PC-3 (cell line): ENCODE data around the gene FBXW5. TPM values are rescaled to one million over a fixed set of nuclear protein-coding genes. Genes with fewer than 3 reads are reported as not detected.
A peak's percentile ranks its signal among the peaks of the same experiment; 100 is the strongest.

Source experiments
- ATAC-seq: fragments of 200-7000 bp; cut with Tn5 transposase; 2 replicates; pipeline ENCODE4 v1.9.1; 2020; ENCODE audit warnings: mild to moderate bottlenecking, moderate library complexity
- BruUV-seq: library from RNA; stranded (reverse); fragments of 400-500 nt; replicated peaks from 2 replicates; lab custom pipeline; 2021; lab: Mats Ljungman, UMichigan
- CTCF ChIA-PET: fragments of 300-600 bp; sonication (Branson Sonifier 250); formaldehyde crosslinking; loops from one replicate; lab custom pipeline; 2022; ENCODE audit warnings: antibody characterized with exemption; lab: Charles Lee
- POLR2A ChIA-PET: fragments of 300-600 bp; sonication (Branson Sonifier 250); formaldehyde crosslinking; loops from one replicate; lab custom pipeline; 2022; ENCODE audit warnings: antibody characterized with exemption; ENCODE audit not compliant: unreplicated experiment; lab: Charles Lee
- DNase-seq: peaks from one replicate; pipeline ENCODE4 v3.0.0-alpha.2; 2015
- H2AFZ ChIP-seq: fragments of 300-600 bp; sonication (generic); 2 replicates; pipeline ENCODE4 v1.6.0; 2016; ENCODE audit warnings: antibody characterized with exemption, low read length
- H3F3A ChIP-seq: fragments of 300-600 bp; sonication (generic); one replicate; pipeline ENCODE4 v1.6.0; 2017; ENCODE audit warnings: antibody characterized with exemption, low read length, control low read depth, mild to moderate bottlenecking; ENCODE audit not compliant: unreplicated experiment
- H3K27ac ChIP-seq: fragments of 300-600 bp; sonication (generic); 2 replicates; pipeline ENCODE4 v1.5.1; 2016; ENCODE audit warnings: mild to moderate bottlenecking, low read length
- H3K27me3 ChIP-seq: fragments of 300-600 bp; sonication (generic); 2 replicates; pipeline ENCODE4 v1.6.1; 2016; ENCODE audit warnings: low read length, mixed read lengths
- H3K36me3 ChIP-seq: fragments of 300-600 bp; sonication (generic); 2 replicates; pipeline ENCODE4 v1.6.1; 2016; ENCODE audit warnings: low read depth, mixed run types, low read length, mixed read lengths
- H3K4me1 ChIP-seq: fragments of 300-600 bp; sonication (generic); 2 replicates; pipeline ENCODE4 v1.5.1; 2016; ENCODE audit warnings: low read length; ENCODE audit not compliant: insufficient read depth
- H3K4me2 ChIP-seq: fragments of 300-600 bp; sonication (generic); 2 replicates; pipeline ENCODE4 v1.6.0; 2016; ENCODE audit warnings: low read length
- H3K4me3 ChIP-seq: fragments of 300-600 bp; sonication (generic); 2 replicates; pipeline ENCODE4 v1.5.1; 2016; ENCODE audit warnings: mild to moderate bottlenecking, low read length, mixed read lengths
- H3K79me2 ChIP-seq: fragments of 300-600 bp; sonication (generic); 2 replicates; pipeline ENCODE4 v1.6.1; 2017; ENCODE audit warnings: low read length, mixed read lengths
- H3K9ac ChIP-seq: fragments of 300-600 bp; sonication (generic); 2 replicates; pipeline ENCODE4 v1.6.0; 2016; ENCODE audit warnings: mild to moderate bottlenecking, low read length
- H3K9me2 ChIP-seq: fragments of 300-600 bp; sonication (generic); replicated peaks from 2 replicates; pipeline ENCODE4 v1.6.1; 2016; ENCODE audit warnings: mixed run types, low read length, mixed read lengths
- H3K9me3 ChIP-seq: fragments of 300-600 bp; sonication (generic); 2 replicates; pipeline ENCODE4 v1.6.1; 2016; ENCODE audit warnings: low read length, mixed read lengths
- H4K20me1 ChIP-seq: fragments of 300-600 bp; sonication (generic); 2 replicates; pipeline ENCODE4 v1.6.1; 2016; ENCODE audit warnings: low read length, mixed read lengths
- EZH2 ChIP-seq: fragments of 300-600 bp; sonication (generic); IDR thresholded peaks from one replicate; pipeline ENCODE4 v1.6.1; 2017; ENCODE audit warnings: antibody characterized with exemption, mild to moderate bottlenecking, low read length; ENCODE audit not compliant: unreplicated experiment
- EZH2phosphoT487 ChIP-seq: fragments of 300-600 bp; sonication (generic); IDR thresholded peaks from 2 replicates; pipeline ENCODE4 v1.6.1; 2018; ENCODE audit warnings: mild to moderate bottlenecking, antibody characterized with exemption, low read length, borderline replicate concordance
- intact Hi-C: fragments of 100-400 bp; cut with micrococcal nuclease; formaldehyde crosslinking; loops from 2 replicates; pipeline ENCODE4 v1.9.0; 2023
- total RNA-seq: library from RNA; depleted of rRNA; stranded (reverse); fragments of >200 nt; gene quantifications from 2 replicates; pipeline ENCODE4 v1.2.3, GENCODE V29; 2014
- TF ChIP-seq, protein P1 (sequence below): fragments of 300-600 bp; sonication (generic); conservative IDR thresholded peaks from 2 replicates; pipeline ENCODE4 v1.5.1; 2017; ENCODE audit warnings: antibody characterized with exemption, low read depth, mild to moderate bottlenecking, low read length

Gene FBXW5
- total RNA-seq, 1 experiment from 2014 or later: 138 TPM

DNA sequence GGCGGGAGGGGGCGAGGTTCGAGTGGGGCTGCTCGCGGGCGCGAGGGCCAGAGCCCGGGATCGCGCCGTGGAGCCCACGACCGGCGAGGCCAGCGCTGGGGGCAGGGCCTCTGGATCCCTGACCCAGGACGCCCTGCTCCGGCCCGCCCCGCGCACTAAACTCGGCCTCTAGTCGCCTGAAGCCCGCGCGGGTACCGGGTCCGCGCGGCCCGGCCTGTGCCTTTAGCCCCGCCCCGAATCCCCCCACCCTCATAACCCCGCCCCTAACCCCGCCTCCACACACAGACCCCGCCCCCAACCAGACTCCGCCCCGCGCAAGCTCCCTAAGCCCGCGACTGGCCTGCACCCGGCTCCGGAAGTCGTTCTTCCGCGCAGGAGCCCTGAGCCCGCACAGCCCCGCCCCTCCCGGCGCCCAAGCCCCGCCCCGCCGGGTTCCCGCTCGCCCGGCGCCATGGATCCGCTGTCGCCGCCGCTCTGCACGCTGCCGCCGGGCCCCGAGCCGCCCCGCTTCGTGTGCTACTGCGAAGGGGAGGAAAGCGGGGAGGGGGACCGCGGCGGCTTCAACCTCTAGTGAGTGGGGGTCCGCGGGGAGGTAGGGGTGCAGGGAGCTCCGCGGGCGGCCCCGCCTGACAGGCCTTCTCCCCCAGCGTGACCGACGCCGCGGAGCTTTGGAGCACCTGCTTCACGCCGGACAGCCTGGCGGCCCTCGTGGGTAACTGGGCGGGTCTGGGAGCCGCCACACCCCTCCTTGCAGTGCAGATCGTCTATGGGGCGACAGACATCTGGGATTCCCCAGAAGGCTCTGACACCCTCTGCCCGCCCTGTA lies 47.7 kb upstream of the FBXW5 start, which contains the start of gene PAXX:
Gene PAXX, plus strand, starts transcription at position 430 of the 826 bp plus-strand sequence. Its CDS starts 22 bp downstream, at position 452.
- H3K9me3 ChIP-seq: no peaks in the 10 kb centered on the region
- no peaks in the 10 kb centered on the region for H3K27me3 ChIP-seq
- no TSS peak for BruUV-seq
- peak within 1 kb of the TSS; percentile 87 for H3K4me2 ChIP-seq
- POLR2A ChIA-PET: interaction anchor here (0.6 kb wide), 5 partner anchors 30 to 490 kb away, joined by 3 to 14 read pairs (median 6); no protein-coding TSS in a partner anchor
- peak; percentile 71 for ATAC-seq
- no peaks in the 10 kb centered on the region; the same call in 1 of the 2 replicates for H3K36me3 ChIP-seq
- H3K9me2 ChIP-seq: no peaks in the 10 kb centered on the region
- peak within 1 kb of the TSS; percentile 89 for H3K4me3 ChIP-seq
- TF ChIP-seq EZH2: no peak
- TF ChIP-seq, protein P1, sequence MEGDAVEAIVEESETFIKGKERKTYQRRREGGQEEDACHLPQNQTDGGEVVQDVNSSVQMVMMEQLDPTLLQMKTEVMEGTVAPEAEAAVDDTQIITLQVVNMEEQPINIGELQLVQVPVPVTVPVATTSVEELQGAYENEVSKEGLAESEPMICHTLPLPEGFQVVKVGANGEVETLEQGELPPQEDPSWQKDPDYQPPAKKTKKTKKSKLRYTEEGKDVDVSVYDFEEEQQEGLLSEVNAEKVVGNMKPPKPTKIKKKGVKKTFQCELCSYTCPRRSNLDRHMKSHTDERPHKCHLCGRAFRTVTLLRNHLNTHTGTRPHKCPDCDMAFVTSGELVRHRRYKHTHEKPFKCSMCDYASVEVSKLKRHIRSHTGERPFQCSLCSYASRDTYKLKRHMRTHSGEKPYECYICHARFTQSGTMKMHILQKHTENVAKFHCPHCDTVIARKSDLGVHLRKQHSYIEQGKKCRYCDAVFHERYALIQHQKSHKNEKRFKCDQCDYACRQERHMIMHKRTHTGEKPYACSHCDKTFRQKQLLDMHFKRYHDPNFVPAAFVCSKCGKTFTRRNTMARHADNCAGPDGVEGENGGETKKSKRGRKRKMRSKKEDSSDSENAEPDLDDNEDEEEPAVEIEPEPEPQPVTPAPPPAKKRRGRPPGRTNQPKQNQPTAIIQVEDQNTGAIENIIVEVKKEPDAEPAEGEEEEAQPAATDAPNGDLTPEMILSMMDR: no peak
- no peak for TF ChIP-seq EZH2phosphoT487
- intact Hi-C loops: loop anchor here (2.0 to 10.0 kb wide), 2 partner anchors 41 to 147 kb away; partner anchors contain the start of genes AJM1 and PHPT1
- H3F3A ChIP-seq: no peaks in the 10 kb centered on the region
- DNase-seq: peak; percentile 82
- H3K9ac ChIP-seq: peak within 1 kb of the TSS; percentile 90
- H4K20me1 ChIP-seq: no peaks in the 10 kb centered on the region
- peaks cover 24% of the 10 kb centered on the region for H3K4me1 ChIP-seq
- H3K27ac ChIP-seq: peak within 1 kb of the TSS; percentile 59
- peak within 1 kb of the TSS; percentile 63 for H2AFZ ChIP-seq
- CTCF ChIA-PET: interaction anchor here (1.4 kb wide), 1 partner anchor 37 kb away, joined by 6 read pairs; no protein-coding TSS in a partner anchor
- H3K79me2 ChIP-seq: peaks cover 16% of the 10 kb centered on the region

DNA sequence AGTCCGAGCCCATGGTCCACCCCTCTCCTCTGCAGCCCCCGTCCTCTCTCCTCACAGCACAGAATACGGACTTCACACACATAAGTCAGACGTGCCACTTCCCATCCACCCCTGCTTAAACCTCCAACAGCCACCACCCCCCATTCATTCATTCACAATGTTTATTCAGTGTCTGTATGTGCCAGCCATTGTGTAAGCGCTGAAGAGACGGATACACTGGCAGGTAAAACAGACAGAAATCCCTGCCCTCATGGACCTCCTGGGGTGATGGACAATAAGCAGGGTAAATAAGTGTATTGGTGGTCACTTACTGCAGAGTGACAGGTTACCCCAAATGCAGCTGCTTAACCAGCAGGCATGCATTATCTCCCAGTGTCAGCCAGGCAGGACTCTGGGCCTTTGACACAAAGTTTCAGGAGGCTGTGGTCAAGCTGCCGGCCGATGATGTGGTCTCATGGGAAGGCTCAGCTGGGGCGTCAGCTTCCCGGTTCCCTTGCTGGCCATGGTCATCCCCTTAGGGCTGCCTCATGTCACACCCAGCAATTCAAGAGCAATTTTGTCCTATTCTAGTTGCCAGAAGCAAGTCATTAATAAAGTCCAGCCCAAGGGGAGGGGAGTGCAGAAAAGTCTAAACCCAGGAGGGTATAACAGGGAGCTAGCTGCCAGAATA lies 45.8 kb upstream of the FBXW5 start:
- H2AFZ ChIP-seq: no peak overlapping the region
- POLR2A ChIA-PET: no interaction called here
- no peak overlapping the region for H3K4me2 ChIP-seq
- intact Hi-C loops: loop anchor here (10.0 kb wide), 1 partner anchor 146 kb away; the partner anchor contains the start of genes AJM1 and PHPT1
- H3K27ac ChIP-seq: no peak overlapping the region
- CTCF ChIA-PET: no interaction called here
- H3K9me3 ChIP-seq: no peaks in the 10 kb centered on the region
- no peaks in the 10 kb centered on the region for H3K27me3 ChIP-seq
- DNase-seq (no peak), ATAC-seq (no peak)
- H3F3A ChIP-seq: no peaks in the 10 kb centered on the region
- TF ChIP-seq EZH2: no peak
- no peak for TF ChIP-seq EZH2phosphoT487
- TF ChIP-seq, protein P1: no peak
- H3K4me1 ChIP-seq: peaks cover 9% of the 10 kb centered on the region; the same call in 1 of the 2 replicates
- BruUV-seq: no TSS peak
- H3K36me3 ChIP-seq: no peaks in the 10 kb centered on the region; the same call in 1 of the 2 replicates
- no peaks in the 10 kb centered on the region for H4K20me1 ChIP-seq
- no peak overlapping the region for H3K9ac ChIP-seq
- no peak overlapping the region for H3K4me3 ChIP-seq
- H3K79me2 ChIP-seq: peaks cover 16% of the 10 kb centered on the region
- no peaks in the 10 kb centered on the region for H3K9me2 ChIP-seq
